ENCODE data around the gene CES5A. TPM values are rescaled to one million over a fixed set of nuclear protein-coding genes. Genes with fewer than 3 reads are reported as not detected.

Gene CES5A
- total RNA-seq, 4 donors from 2014 or later, result not detected

DNA sequence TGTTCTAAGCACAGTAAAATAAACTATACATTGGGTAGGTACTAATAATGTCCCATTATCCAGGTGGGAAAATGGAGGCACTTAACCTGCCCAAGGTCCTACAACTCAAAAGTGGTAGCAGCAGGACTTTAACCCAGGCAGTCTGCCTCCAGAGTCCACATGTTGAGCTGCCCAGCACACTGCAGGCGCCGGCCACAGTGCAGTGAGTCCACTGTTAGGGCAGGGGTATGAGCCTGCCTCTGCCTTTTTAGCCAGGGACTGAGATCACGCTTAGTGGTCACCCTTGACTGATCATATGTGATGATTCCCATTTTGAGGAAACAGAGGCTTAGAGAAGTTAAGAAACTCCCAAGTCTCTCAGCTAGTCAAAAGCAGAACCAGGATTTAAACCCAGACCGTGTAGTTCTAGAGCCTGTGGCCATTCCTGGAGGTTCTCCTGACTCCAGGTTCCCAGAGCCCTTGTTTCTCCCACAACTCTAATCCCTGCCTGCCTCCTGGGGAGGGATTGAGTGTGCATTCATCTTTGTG is 50.6 kb downstream of the CES5A start:
- intact Hi-C loops (cut with DNase I; ENCODE audit: low total_unique reads), result no loop called here
- in situ Hi-C loops (cut with MboI; ENCODE audit: low sequenced_read_pairs in 4 of 4), result no loop called here
- H3K4me3 ChIP-seq, result no peak overlapping the region
- no peaks in the 10 kb centered on the region for H3K9me3 ChIP-seq
- ATAC-seq, result no peak
- H3K27ac ChIP-seq, result no peak overlapping the region
- no peaks in the 10 kb centered on the region for H3K4me1 ChIP-seq
- no peak for TF ChIP-seq CTCF (IDR thresholded peaks at IDR 0.05 in 4 of 5, conservative IDR thresholded peaks at IDR 0.05 in 1 of 5)
- TF ChIP-seq POLR2A (IDR thresholded peaks at IDR 0.05), result no peak
- no peaks in the 10 kb centered on the region for H3K36me3 ChIP-seq
- DNase-seq, result no peak
- H3K27me3 ChIP-seq, result peaks cover 0 to 8% (median 0%) of the 10 kb centered on the region in 3 donors

GRCh38 chr16:55822280-55822810 is 52.8 kb downstream of the CES5A start:
- DNase-seq (no peak), ATAC-seq (no peak)
- Histone ChIP-seq H3K9me3 (no peaks in the 10 kb centered on the region), H3K27ac (no peak overlapping the region), H3K27me3 (peaks cover 0 to 9% (median 0%) of the 10 kb centered on the region in 3 donors), H3K36me3 (no peaks in the 10 kb centered on the region), H3K4me1 (no peaks in the 10 kb centered on the region), H3K4me3 (no peak overlapping the region)
- in situ Hi-C loops (cut with MboI; ENCODE audit: low sequenced_read_pairs in 4 of 4) (no loop called here), intact Hi-C loops (cut with DNase I; ENCODE audit: low total_unique reads) (no loop called here)
- TF ChIP-seq CTCF (IDR thresholded peaks at IDR 0.05 in 4 of 5, conservative IDR thresholded peaks at IDR 0.05 in 1 of 5) (no peak), POLR2A (IDR thresholded peaks at IDR 0.05) (no peak)

DNA sequence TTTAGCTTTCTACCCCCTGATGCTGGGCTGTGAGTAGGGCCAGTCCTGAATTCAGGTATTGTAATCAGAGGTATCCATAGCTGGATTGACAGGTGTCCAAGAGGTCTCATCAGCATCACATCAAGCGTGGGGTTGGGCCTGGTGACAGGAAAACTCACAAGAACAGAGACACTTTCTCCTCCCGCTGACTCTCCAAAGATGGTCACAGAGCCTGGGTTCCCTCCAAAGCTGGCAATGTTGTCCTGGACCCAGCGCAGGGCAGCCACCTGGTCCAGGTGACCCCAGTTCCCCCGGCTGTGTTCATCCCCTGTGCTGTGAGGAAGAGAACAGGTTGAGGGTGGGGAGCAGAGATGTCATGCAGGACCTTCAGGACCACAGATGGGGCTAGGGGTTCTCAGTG is 54.0 kb downstream of the CES5A start:
- intact Hi-C loops (cut with DNase I; ENCODE audit: low total_unique reads), result no loop called here
- in situ Hi-C loops (cut with MboI; ENCODE audit: low sequenced_read_pairs in 4 of 4), result no loop called here
- Histone ChIP-seq H3K4me3 (no peak overlapping the region), H3K9me3 (no peaks in the 10 kb centered on the region), H3K36me3 (no peaks in the 10 kb centered on the region), H3K4me1 (no peaks in the 10 kb centered on the region), H3K27ac (no peak overlapping the region), H3K27me3 (peaks cover 0 to 17% (median 0%) of the 10 kb centered on the region in 3 donors)
- ATAC-seq (no peak), DNase-seq (no peak)
- TF ChIP-seq CTCF (IDR thresholded peaks at IDR 0.05 in 4 of 5, conservative IDR thresholded peaks at IDR 0.05 in 1 of 5) (no peak), POLR2A (IDR thresholded peaks at IDR 0.05) (no peak)

- Histone ChIP-seq H3K36me3 (no peaks in the 10 kb centered on the region), H3K4me1 (no peaks in the 10 kb centered on the region), H3K9me3 (no peaks in the 10 kb centered on the region), H3K27me3 (peaks cover 0 to 17% (median 0%) of the 10 kb centered on the region in 3 donors), H3K4me3 (no peak overlapping the region), H3K27ac (no peak overlapping the region)
- TF ChIP-seq CTCF (IDR thresholded peaks at IDR 0.05 in 4 of 5, conservative IDR thresholded peaks at IDR 0.05 in 1 of 5), result no peak
- no peak for TF ChIP-seq POLR2A (IDR thresholded peaks at IDR 0.05)
- ATAC-seq, result no peak
- in situ Hi-C loops (cut with MboI; ENCODE audit: low sequenced_read_pairs in 4 of 4) (no loop called here), intact Hi-C loops (cut with DNase I; ENCODE audit: low total_unique reads) (no loop called here)
- no peak for DNase-seq
These were observed 54.6 kb downstream of the CES5A start for GRCh38 chr16:55820615-55821014.
